Left renal cortex interstitium (tissue), 4 donors: ENCODE results near the gene TTYH1. TPM values are rescaled to one million over a fixed set of nuclear protein-coding genes. Genes with fewer than 3 reads are reported as not detected.
"Not testable (repeated sequence)": the region's sequence is repeated elsewhere in the genome, so short reads cannot be mapped to it uniquely, and the experiment has no call there.

ENCODE experiments used
- DNase-seq, 4 donors: peaks; one replicate each; pipeline ENCODE4 v3.0.0-alpha.2; 2013; ENCODE audit warnings: low read depth in 4 of 4, low spot score in 2 of 4, missing footprints in 1 of 4
- polyA plus RNA-seq, 4 donors: library from polyadenylated mRNA; unstranded; fragments of 120-200 nt; gene quantifications; one replicate each; pipeline ENCODE4 v1.2.1, GENCODE V29; 2013; ENCODE audit not compliant: insufficient read length in 4 of 4

The TTYH1 gene
- polyA plus RNA-seq, 4 donors = 5.6 to 14.1 (median 10.6) TPM

GRCh38 chr19:54457773-54458647 is 42.7 kb downstream of the TTYH1 start:
- DNase-seq = no peak

GRCh38 chr19:54458648-54459281 is 43.5 kb downstream of the TTYH1 start:
- no peak for DNase-seq

- no peak for DNase-seq
Measured at GRCh38 chr19:54459282-54460229, 44.3 kb downstream of the TTYH1 start.

- no peak for DNase-seq
Measured at GRCh38 chr19:54460230-54461005, 45.2 kb downstream of the TTYH1 start.

- DNase-seq = no peak
Measured at GRCh38 chr19:54461210-54461609, 45.9 kb downstream of the TTYH1 start.

- no peak for DNase-seq
Measured at GRCh38 chr19:54461613-54462012, 46.3 kb downstream of the TTYH1 start.

GRCh38 chr19:54462047-54462654 is 46.9 kb downstream of the TTYH1 start:
- no peak for DNase-seq

- DNase-seq = no peak
Measured at GRCh38 chr19:54462655-54463530, 47.6 kb downstream of the TTYH1 start.

GRCh38 chr19:54463531-54464043 is 48.3 kb downstream of the TTYH1 start, which contains the start of gene LENG9:
LENG9 (minus strand) TSS chr19:54463778; CDS start chr19:54463526, 252 bp downstream.
- peak in 2 of 4 donors; percentile 85 to 89 for DNase-seq

GRCh38 chr19:54464044-54464629 is 48.9 kb downstream of the TTYH1 start:
- no peak for DNase-seq

GRCh38 chr19:54464630-54465425 is 49.6 kb downstream of the TTYH1 start:
- DNase-seq = no peak

GRCh38 chr19:54465426-54466109 is 50.3 kb downstream of the TTYH1 start:
- DNase-seq = no peak

GRCh38 chr19:54466110-54466480 is 50.8 kb downstream of the TTYH1 start:
- not testable (repeated sequence) for DNase-seq

GRCh38 chr19:54469496-54469934 is 54.3 kb downstream of the TTYH1 start:
- DNase-seq = no peak

- DNase-seq = no peak
Measured at GRCh38 chr19:54470276-54470887, 55.1 kb downstream of the TTYH1 start.
